Measurements from ENCODE around the gene ZCCHC7.
"Not testable (repeated sequence)": the region's sequence is repeated elsewhere in the genome, so short reads cannot be mapped to it uniquely, and the experiment has no call there.

Gene ZCCHC7

DNA sequence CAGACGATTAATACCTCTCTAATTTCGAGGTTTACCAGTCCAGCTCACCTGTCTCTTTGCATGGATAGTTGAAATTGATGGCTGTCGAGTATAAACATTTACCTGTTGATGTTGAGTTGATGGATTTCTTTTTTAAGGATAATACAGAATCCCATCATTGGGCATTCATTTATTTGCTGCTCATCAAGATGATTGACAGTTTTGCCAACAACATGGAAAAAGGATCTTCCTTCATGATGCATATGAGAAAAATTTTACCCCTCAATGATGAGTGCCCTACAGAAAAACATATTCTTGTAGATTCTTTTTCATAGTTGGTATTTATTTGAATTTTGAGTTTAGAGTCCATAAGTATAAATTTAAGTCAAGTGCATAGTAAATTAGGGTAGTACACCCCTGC is 59.2 kb downstream of the ZCCHC7 start:
- DNase-seq: no peak

DNA sequence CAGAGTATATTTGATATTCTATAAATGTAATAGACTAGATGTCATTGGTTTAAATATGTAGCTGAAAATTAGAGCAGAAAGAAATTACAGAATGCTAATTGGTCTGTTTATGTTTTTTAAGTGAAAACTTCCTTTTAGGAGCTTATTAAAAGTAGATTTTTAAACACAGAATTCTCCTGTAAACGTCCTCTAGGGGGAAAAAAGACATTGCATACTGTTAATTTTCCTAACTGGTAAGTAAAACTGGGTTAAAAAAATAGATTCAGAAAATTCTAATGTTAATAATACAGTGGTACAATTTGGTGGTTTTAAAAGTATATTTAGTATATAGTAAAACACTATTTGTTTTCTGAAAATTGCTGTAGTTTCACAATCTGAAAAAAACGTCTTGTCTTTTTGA is 59.8 kb downstream of the ZCCHC7 start:
- DNase-seq: no peak

DNA sequence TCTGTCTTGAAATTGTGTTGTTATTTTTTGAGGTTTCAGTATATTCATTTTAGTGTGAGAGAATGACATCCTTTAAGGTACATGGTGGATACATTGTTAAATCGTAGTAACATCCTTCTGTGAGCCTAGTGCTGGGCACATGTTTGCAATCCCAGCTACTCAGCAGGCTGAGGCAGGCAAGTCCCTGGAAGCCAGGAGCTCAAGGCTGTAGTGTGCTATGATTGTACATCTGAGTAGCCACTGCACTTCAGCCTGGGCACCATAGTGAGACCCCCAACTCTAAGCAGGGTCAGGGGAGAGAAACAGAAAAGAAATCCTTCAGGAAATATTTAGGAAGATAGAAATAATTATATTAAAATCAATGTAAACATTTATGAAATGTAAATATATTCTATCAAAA is 62.3 kb downstream of the ZCCHC7 start:
- no peak for DNase-seq

DNA sequence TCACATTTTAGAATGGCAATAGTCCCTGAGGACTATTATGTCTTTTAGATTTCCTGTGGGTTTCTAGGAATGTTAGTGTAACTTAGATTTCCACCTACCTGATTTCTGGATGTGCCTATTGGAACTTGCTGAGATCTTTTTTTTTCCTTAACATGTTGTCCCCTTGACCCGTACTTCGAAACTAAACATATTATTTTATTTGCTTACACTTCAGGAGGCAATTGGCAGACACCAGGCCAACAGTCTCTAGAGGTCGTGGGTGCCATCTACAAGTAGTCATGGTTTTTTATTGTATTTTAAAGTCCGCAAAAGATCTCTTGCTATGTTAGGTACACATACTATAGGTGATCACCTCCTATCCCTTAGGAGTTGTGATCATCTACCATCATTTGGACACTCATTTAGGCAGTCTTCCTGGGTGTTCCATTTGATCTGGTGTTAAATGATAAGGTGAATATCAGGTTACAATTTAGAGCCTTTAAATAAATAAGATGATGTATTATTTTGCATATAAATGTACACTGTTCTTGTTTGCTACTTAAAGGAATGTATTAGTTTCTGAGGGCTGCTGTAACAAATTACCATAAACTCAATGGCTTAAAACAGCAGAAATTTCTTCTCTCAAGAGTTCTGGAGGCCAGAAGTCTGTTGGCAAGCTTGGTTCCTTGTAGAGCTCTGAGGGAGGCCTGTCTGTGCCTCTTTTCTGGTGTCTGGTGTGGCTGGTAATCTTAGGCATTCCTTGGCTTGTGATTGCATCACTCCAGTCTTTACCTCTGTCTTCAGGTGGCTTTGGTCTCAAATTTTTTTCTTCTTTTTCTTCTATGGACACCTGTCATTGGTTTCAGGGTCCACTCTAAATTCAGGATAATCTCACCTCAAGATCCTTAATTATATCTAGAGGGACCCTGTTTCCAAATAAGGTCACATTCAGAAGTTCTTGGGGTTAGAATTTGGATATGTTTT is 64.8 kb downstream of the ZCCHC7 start:
- no peak for DNase-seq

DNA sequence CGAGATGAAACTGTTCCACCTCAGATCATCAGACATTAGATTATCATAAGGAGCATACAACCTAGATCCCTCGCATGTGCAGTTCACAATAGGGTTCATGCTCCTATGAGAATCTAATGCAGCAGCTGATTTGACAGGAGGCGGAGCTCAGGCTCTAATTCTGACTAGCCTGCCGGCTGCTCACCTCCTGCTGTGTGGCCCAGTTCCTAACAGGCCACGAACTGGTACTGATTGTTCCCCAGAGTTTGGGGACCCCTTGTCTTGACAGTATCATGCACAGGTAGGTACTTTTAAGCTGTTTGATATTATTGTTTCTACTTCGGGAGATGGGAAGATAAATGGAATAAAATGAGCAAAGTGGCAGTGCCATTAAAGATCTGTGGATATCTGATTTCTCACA is 66.9 kb downstream of the ZCCHC7 start:
- no peak for DNase-seq

DNA sequence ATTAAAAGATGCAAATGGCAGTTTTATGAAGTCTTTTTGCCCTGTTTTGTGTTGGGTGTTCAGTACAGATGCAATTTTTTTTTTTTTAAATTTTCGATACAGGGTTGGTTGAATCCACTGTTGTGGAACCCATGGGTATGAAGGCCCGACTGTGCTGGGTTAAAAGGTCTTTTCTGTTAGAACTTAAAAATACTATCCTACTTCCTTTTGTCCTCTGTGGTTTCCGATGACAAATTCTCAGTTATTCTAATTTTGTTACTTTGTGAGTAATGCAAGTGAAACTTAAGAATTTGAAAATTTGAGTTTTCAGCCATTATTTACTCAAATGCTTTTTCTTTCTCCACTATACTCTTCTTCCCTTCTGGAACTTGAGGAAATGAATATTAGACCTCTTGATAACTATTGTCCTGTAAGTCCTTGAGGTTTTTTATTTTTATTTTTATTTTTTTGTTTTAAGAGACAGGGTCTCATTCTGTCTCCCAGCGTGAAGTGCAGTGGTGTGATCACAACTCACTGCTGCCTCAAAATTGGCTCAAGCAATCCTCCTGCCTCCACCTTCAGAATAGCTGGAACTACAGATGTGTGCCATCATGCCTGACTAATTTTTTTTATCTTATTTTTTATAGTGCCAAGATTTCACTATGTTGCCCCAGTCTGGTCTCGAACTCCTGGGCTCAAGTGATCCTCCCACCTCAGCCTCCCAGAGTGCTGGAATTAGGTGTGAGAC is 67.5 kb downstream of the ZCCHC7 start:
- DNase-seq: peak; percentile 70

DNA sequence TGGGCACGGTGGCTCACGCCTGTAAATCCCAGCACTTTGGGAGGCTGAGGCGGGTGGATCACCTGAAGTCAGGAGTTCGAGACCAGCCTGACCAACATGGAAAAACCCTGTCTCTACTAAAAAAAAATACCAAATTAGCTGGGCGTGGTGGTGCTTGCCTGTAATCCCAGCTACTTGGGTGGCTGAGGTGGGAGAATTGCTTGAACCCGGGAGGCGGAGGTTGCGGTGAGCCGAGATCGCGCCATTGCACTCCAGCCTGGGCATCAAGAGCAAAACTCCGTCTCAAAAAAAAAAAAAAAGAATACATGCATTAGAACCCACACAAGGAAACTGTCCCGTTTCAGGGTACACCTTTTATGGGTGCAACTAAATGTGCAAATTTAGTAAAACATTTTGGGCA is 70.4 kb downstream of the ZCCHC7 start:
- not testable (repeated sequence) for DNase-seq

DNA sequence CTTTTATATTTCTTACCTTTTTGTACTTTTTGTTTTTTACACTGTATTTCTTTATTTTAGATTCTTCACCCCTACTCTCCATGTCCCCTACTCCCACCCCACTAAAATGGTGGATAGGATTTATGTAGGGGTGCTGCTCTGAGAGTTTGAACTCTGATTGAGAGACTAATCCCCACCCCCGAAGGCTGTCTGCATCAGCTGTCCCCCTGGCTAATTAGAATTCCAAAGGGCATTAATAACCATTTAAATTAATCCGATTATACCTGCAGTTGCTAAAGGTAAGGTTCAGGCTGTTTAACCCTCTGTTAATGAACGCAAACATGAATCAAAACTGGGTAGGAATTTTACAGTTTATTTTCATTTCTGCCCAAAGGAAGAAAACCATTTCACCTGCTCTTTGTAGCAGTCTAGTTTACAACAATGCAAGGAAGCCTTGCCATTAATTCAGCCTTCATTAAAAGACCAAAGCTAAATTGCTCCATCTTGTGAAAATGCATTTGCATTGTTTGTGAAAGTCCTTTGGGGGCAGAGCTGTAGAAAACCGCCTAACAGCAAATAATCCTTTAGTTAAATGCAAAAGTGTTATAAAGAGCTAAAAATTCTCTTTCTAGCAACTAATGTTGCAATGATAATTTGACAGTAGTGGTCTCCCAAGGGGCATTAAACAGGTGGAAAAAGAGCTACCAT is 71.2 kb downstream of the ZCCHC7 start:
- DNase-seq: no peak

DNA sequence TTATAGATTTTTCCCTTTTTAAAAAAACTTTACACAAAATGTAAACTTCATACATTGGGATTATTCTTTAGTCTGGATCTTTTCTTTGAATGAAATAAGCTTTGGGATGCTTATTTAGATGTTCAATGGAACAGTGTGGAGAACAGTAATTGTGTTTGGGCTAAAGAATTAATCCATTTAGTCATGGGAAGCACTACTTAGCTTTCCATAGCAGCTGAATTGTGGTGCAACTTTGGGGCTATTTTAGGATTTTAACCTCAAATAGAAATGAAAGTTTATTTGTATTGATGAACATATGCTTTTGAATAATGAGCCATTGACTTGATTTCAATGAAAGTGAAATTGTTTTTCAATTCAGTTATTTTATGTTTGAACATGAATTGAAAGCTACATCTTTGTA is 72.4 kb downstream of the ZCCHC7 start:
- no peak for DNase-seq

DNA sequence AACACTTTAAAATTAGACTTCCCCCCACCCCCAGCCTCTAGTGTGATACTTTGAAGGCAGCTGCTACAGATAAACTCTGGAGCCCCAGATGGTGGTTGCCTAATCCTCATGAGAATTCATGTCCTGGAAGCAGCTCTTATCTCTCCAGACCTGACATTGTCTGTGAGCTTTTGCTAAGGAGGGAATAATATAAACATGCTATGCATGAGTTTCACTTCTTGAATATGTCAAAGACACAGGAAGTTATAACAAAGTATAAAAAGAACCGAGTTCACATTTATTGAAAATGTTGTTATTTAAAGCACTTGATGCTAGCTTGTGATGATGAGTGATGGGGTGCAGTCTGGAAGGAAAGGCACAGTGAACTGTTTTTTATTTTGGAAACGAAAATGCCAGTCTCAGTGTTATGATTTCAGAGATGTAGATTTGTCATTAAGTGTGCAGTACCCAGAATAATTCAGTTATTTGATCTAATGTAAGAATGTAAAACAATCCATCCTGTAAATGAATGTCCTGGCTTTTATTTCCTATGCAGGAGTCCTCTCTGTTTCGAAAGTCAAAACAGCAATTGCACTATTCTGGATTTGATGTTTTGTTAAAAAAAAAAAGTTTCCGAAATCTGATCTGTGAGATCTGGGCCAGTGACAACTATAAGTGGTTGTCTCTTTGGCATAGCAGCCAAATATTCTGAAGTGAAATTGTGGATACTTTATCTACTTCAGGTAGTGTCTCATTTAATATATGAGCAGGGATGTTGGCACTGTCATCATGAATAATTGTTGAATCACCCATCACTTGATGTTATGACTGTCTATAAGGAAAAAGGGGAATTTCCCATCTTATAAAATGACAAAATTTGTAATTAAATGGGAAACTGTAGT is 77.0 kb downstream of the ZCCHC7 start:
- peak; percentile 87 for DNase-seq

DNA sequence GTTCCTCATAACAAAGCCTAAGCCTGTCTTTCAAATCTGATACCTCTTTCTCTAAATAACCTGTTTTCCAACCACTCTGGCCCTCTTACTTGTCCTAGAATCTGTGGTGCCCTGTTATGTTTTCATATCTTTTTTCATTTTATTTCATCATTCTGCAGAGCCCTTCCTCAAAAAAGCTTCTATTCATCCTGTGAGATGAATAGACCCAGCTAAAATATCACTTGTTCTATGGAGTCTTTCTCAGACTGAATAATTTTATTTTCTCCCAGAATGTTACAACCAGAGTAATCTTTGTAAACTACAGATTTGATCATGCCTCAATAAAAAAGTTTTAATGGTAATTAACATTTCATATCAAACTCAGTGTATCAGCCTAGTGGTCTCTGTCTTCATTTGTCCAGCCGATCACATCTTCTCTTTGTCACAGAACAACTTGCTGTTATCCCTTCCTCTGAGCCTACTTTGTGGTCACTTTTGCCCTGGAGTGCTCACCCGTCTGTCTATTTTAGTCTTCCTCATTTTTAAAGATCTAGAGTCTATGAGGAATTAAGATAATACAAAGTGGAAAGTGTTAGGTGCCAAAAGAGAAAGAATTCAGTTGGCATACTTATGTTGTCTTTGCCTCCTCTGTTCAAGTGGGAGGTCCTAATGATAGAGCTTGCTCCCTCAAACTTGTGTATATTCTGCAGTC is 77.8 kb downstream of the ZCCHC7 start:
- peak; percentile 56 for DNase-seq

DNA sequence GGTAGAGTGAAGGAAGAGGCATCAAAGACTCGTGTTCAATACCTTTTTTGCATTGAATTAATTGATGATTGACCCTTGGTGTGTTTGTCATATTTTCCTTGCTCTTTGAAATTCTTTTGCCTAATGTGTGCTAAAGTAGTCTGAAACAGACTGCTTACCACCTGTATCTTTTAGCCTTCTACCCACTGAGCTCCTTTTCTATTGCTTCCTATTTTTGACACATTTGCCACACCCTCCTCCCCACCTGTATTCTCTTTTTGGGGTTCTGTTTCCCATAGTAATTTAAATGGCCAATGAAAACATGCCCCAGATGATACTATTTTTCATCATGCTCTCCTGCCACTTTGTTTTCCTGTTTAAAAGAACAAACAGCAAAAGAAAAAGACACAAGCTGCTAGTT is 78.5 kb downstream of the ZCCHC7 start:
- DNase-seq: no peak

DNA sequence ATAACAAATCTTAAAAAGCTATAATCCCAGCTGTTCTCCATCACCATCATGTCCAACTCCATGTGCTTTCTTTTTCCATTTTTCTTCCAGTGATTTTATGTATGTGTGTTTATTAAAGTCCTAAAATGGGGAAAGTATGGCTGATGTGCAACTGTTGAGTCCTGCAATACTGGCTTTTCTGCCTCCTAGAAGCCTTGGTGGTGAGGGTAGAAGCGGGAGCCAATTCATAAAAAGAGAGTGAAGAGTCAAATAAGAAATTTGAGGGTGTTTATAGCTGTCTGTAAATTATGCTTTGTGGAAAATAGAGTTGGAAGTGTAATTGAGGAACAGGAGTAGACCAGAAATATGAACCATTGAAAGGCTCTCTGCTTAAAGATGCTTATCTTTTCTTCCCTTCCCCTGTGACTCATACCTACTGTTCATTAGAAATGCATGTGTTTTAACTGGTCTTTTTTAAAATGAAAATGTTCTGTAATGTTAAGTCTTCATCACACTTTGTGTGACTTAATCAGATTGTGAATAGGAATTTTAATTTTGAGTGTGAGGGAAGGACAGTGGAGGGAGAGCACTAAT is 80.1 kb downstream of the ZCCHC7 start:
- DNase-seq: peak; percentile 23

DNA sequence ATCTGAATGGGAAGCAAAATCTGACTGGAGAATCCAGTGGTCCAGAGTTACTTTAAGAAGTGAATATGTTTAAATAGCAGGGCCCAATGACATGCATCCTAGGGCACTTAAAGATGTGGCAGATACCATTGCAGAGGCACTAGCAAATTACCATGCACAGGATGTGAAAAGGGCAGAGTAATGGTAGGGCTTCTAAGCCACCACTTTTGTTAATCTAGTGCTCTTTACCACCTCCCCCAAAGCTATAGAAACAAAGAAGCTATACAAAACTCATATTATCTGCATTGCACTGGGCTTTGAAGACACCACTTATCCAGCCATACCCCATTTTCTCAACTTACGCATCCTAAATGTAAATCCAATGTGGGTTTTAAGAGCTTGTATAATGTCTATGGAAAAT is 81.2 kb downstream of the ZCCHC7 start:
- no peak for DNase-seq

DNA sequence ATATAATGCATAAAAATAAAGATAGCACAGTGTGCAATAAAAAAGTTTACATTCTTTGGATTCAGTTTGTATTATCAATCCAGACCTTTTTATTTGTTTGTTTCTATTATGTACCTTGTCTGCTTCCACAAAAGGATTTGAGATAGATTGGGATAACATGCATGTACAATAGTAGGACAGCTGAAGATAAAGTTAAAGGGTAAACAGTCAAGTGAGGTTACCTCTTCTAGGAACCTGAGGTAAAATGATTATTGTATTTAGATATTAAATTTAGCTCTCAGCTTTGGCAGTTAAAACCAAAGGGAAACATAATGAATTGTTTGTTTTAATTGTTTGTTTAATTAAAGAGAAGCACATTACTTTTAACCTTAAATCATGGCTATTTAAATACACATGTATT is 81.7 kb downstream of the ZCCHC7 start:
- no peak for DNase-seq

DNA sequence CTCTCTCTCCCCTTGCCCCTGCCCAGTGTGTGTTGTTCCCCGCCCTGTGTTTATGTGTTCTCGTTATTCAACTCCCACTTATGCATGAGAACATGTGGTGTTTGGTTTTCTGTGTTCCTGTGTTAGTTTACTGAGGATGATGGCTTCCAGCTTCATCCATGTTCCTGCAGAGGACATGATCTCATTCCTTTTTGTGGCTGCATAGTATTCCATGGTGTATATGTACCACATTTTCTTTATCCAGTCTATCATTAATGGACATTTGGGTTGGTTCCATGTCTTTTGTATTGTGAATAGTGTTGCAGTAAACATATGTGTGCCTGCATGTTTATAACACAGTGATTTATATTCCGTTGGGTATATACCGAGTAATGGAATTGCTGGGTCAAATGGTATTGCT is 83.1 kb downstream of the ZCCHC7 start:
- DNase-seq: not testable (repeated sequence)

DNA sequence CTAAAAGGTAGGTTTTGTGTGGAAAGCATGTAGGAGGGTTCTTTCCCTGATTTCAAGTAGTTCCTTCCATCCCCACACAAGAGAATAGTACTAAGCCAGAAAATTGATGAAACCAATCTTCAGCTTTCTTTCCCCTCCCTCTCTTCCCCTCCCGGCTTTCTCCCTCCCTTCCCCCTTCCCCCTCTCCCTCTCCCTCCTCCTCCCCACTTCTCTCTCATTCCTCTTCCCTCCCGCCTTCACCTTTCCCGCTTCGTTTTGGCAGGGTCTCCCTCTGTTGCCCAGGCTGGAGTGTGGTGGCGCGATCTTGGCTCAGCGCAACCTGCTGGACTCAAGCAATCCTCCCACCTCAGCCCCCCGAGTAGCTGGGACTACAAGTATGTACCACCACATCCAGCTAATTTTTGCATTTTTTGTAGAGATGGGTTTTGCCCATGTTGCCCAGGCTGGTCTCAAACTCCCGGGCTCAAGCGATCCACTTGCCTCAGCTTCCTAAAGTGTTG is 85.8 kb downstream of the ZCCHC7 start:
- DNase-seq: no peak

DNA sequence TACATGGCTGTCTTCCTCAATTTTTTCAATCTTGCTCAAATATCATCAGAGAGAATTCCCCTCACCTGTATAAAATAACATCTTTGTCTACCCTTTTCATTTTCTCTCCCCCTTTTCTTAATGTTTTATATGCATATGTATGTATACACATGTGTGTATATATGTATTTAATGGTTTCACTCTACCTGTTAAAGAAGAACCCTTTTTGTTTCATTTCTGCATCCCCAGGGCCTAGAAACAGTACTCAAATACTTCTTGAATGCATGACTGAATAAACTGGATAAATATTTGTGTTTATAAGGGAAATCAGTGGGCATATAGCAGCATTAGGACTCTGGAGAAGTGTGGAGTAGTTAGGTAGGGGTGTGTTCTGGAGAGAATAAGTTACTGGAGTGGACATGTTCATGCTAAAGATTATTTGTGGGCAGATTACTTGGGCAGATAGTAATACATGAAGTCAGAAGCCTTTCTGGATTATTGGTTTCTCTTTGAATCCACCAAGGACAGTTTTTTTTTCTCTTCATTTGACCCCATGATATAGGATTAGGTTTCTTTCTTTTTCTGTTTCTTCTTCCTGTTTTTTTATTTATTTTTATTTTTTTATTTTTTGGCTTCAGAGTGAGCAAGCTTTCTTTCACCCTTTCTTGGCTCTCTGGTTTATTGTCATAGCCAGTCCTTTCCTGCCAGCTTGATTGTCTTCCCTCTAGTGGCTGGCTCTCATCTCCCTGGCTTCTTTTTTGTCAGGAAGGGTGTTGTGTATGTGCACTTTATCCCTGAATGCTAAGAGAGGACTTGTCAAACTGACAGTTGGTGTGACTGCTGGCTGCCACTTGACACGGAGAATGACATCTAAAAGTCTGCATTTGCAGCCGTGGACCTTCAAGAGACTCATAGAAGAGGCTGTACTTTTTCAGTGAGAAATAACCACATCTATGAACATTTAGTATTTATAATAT is 89.3 kb downstream of the ZCCHC7 start:
- peak; percentile 41 for DNase-seq

DNA sequence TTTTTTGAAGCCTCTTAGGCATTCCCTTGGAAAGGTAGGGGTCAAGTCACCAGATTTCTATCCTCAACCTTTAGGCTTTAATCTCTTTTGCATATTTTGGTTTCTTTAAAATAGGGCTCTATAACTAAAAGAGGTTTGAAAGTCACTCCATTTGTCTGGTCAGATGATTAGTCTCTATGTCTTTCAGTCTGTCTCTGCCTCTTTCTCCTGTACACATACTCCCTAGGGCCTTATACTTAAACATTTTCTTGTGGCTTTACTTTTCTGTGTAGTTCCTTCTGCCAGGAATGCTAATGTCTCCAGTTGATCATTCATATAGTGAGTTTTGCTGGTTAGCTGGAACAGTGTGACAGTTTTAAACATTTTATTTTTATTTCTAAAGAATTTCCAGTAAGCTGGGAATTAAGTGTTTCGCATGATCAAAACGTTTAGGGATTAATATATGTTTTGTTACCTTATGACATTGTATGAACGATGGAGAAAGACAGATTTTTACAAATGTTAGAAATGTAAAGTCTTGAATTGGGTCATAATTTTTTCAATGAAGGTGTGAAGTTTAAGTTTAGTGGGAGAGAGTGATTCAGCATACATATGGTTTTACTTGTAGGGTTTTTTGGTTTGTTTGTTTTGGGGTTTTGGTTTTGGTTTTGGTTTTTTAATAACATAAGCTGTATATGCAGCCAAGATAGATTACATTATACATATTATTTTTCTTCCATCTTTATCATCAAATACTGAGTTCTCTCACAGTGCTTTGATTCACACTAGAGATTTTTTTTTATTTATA is 90.6 kb downstream of the ZCCHC7 start:
- no peak for DNase-seq

Data from suppressor macrophage treated with lipopolysaccharide for 4 hours (primary cell).